ENCODE data around the gene ZNF718.
"Not testable (repeated sequence)": the region's sequence is repeated elsewhere in the genome, so short reads cannot be mapped to it uniquely, and the experiment has no call there.

Gene ZNF718

DNA sequence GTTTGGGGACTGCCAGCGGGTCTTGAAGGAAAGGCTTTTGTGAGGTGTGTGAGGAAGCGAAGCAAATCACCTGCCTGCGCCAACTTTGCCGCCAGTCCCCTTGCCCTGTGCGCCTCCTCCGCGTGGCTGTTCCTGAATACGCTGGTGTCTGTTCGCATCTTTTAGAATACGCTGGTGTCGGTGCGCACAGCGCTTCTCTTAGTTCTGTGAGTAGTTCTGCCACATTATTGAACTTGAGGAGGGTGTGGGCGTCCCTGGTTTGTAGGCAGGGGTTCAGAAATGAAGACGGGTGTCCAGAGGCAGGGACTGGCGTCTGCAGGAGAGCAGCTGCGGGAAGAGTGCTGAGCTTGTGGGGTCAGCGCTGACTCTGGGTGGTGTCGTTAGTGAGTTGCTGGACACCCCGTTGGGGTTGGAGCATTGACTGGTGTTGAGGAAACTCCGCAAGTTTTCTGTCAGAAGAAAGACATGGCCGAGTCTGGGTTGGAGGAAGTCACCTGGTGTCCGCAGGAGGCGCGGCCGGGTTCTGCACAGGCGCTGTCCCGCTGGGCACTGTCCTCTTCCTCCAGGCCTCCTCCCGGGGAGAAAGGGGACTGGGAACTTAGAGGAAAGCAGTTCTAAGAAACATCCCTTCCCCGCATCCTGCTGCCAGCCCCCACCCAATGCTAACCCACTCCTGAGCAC, 930 bp downstream of the ZNF718 start:
- Mint-ChIP-seq H3K4me1 (peaks cover 28% of the 10 kb centered on the region), H3K9me3 (peaks cover 15 to 18% of the 10 kb centered on the region in 2 donors), H3K4me3 (peak overlapping the region; percentile 97 to 100), H3K27ac (peak overlapping the region; percentile 99), H3K27me3 (no peaks in the 10 kb centered on the region)
- ATAC-seq (peak; percentile 16), DNase-seq (peak; percentile 31 to 50)

DNA sequence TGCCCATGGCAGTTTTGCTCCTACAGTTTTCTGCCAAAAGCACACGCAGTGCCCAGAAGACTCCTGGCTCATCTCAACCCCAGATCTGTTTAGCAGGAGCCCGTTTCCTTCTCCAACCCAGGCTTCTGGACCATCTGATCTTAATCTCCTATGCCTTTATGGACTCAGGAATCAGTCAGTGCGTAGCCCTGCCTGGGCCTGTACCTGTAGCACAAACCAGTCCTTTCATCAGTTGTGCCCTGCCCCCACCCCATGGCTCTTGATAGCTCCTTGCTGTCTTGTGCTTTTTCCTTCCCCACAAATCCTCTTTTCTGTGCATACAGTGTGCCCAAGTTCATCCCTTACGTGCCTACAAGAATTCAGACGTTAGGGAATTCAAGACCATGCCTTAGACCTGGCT, 1.5 kb downstream of the ZNF718 start:
- Mint-ChIP-seq H3K27me3 (no peaks in the 10 kb centered on the region), H3K27ac (peak overlapping the region; percentile 14 to 66), H3K9me3 (peaks cover 14 to 16% of the 10 kb centered on the region in 2 donors)

DNA sequence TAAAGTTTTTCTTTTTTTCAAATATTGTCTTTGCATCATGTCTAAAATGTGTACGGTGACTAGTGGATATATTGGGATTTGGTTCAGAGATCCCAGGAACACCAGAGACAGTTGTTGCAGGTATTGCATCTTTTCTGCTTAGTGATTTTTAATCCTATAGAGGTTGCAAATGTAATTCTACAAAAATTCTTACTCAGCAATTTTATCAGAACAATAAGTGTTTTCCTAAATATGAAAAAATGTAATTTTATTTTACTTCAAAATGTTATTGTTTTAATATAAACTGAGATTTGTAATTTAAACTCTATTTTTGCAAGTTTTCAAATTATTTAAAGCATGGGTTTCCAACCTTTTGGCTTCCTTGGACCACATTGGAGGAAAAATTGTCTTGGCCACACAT, 8.2 kb downstream of the ZNF718 start:
- no peak for DNase-seq
- H3K27ac Mint-ChIP-seq = no peak overlapping the region
- H3K27me3 Mint-ChIP-seq = no peaks in the 10 kb centered on the region
- no peak overlapping the region for H3K4me3 Mint-ChIP-seq
- H3K4me1 Mint-ChIP-seq = no peaks in the 10 kb centered on the region
- ATAC-seq = no peak
- H3K9me3 Mint-ChIP-seq = peaks cover 4 to 8% of the 10 kb centered on the region in 2 donors

More for the DNA sequence above, 1.5 kb downstream of the ZNF718 start:
- Mint-ChIP-seq H3K4me1 (peaks cover 24% of the 10 kb centered on the region), H3K4me3 (peak overlapping the region; percentile 97 to 100)
- no peak for DNase-seq
- ATAC-seq = no peak

- Mint-ChIP-seq H3K4me3 (no peak overlapping the region), H3K27ac (peak overlapping the region in 1 of 2 donors; percentile 42), H3K4me1 (no peaks in the 10 kb centered on the region), H3K27me3 (no peaks in the 10 kb centered on the region), H3K9me3 (peaks cover 17 to 48% of the 10 kb centered on the region in 2 donors)
- no peak for DNase-seq
- no peak for ATAC-seq
Measured at GRCh38 chr4:138935-139334, 14.6 kb downstream of the ZNF718 start.

- H3K27ac Mint-ChIP-seq = no peak overlapping the region
- H3K9me3 Mint-ChIP-seq = peaks cover 23 to 55% of the 10 kb centered on the region in 2 donors
- no peaks in the 10 kb centered on the region for H3K4me1 Mint-ChIP-seq
- DNase-seq (no peak), ATAC-seq (no peak)
- H3K27me3 Mint-ChIP-seq = no peaks in the 10 kb centered on the region
- no peak overlapping the region for H3K4me3 Mint-ChIP-seq
Measured at GRCh38 chr4:139691-140090, 15.4 kb downstream of the ZNF718 start.

- no peak overlapping the region for H3K4me3 Mint-ChIP-seq
- H3K4me1 Mint-ChIP-seq = no peaks in the 10 kb centered on the region
- no peak overlapping the region for H3K27ac Mint-ChIP-seq
- H3K9me3 Mint-ChIP-seq = peaks cover 28 to 42% of the 10 kb centered on the region in 2 donors
- H3K27me3 Mint-ChIP-seq = no peaks in the 10 kb centered on the region
- no peak for DNase-seq
- no peak for ATAC-seq
Measured at GRCh38 chr4:146621-147020, 22.3 kb downstream of the ZNF718 start.

GRCh38 chr4:147233-147632, 22.9 kb downstream of the ZNF718 start:
- peaks cover 28 to 45% of the 10 kb centered on the region in 2 donors for H3K9me3 Mint-ChIP-seq
- DNase-seq (no peak), ATAC-seq (no peak)
- no peaks in the 10 kb centered on the region for H3K4me1 Mint-ChIP-seq
- no peak overlapping the region for H3K4me3 Mint-ChIP-seq
- H3K27ac Mint-ChIP-seq = no peak overlapping the region
- no peaks in the 10 kb centered on the region for H3K27me3 Mint-ChIP-seq

GRCh38 chr4:161496-162284, 37.4 kb downstream of the ZNF718 start:
- no peaks in the 10 kb centered on the region for H3K4me1 Mint-ChIP-seq
- no peak for ATAC-seq
- peaks cover 14 to 33% of the 10 kb centered on the region in 2 donors for H3K9me3 Mint-ChIP-seq
- no peak for DNase-seq
- H3K27me3 Mint-ChIP-seq = no peaks in the 10 kb centered on the region
- no peak overlapping the region for H3K27ac Mint-ChIP-seq
- H3K4me3 Mint-ChIP-seq = no peak overlapping the region

- not testable (repeated sequence) for H3K4me3 Mint-ChIP-seq, H3K27me3 Mint-ChIP-seq, DNase-seq, ATAC-seq, H3K4me1 Mint-ChIP-seq, H3K27ac Mint-ChIP-seq
- peaks cover 29 to 50% of the 10 kb centered on the region in 2 donors for H3K9me3 Mint-ChIP-seq
Measured at GRCh38 chr4:169640-170039, 45.3 kb downstream of the ZNF718 start.

DNA sequence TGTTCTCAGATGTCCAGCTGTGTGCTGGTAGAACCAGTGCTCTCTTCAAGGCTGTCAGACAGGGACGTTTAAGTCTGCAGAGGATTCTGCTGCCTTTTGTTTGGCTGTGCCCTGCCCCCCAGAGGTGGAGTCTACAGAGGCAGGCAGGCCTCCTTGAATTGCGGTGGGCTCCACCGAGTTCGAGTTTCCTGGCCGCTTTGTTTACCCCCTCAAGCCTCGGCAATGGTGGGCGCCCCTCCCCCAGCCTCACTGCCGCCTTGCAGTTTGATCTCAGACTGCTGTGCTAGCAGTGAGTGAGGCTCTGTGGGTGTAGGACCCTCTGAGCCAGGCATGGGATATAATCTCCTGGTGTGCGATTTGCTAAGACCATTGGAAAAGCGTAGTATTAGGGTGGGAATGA, 47.0 kb downstream of the ZNF718 start:
- not testable (repeated sequence) for H3K4me3 Mint-ChIP-seq, H3K27me3 Mint-ChIP-seq, H3K27ac Mint-ChIP-seq, DNase-seq, ATAC-seq, H3K4me1 Mint-ChIP-seq
- H3K9me3 Mint-ChIP-seq = peaks cover 45 to 58% of the 10 kb centered on the region in 2 donors

DNA sequence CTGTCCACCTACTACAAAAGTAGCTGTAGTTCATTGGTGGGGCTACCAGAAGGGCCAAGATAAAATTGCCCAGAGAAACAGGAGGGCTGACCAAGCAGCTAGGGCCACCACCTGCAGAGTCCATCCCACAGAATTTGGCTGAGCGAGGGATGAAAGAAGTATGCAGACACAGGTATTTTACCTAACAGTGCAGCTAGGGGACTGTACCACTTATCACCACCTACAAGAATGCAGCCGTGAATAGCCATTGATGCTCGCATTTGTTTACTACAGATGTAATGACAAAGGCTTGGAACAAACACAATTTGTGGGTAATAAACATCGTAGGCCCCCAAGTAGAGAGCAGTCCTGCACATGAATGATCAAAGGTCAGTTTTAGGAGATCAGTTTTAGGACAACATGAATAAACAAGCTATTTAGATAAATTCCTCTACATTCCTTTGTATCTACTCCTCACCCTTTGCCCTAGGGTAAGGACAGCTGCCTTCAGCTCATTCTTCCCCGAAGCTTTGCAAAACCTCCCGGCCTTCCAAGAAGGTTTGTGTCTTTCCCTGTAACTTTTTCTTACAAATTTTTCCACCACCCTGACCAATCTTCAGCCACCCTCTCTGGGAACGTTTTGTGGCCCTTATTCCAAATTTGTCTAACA, 49.5 kb downstream of the ZNF718 start:
- Mint-ChIP-seq H3K9me3 (peaks cover 59 to 72% of the 10 kb centered on the region in 2 donors), H3K4me1 (no peaks in the 10 kb centered on the region), H3K27me3 (no peaks in the 10 kb centered on the region), H3K4me3 (no peak overlapping the region), H3K27ac (no peak overlapping the region)
- no peak for DNase-seq
- no peak for ATAC-seq

- no peak overlapping the region for H3K4me3 Mint-ChIP-seq
- H3K27me3 Mint-ChIP-seq = no peaks in the 10 kb centered on the region
- H3K9me3 Mint-ChIP-seq = peaks cover 54 to 64% of the 10 kb centered on the region in 2 donors
- DNase-seq (no peak), ATAC-seq (no peak)
- no peaks in the 10 kb centered on the region for H3K4me1 Mint-ChIP-seq
- H3K27ac Mint-ChIP-seq = no peak overlapping the region
Measured at GRCh38 chr4:175986-176385, 51.7 kb downstream of the ZNF718 start.

DNA sequence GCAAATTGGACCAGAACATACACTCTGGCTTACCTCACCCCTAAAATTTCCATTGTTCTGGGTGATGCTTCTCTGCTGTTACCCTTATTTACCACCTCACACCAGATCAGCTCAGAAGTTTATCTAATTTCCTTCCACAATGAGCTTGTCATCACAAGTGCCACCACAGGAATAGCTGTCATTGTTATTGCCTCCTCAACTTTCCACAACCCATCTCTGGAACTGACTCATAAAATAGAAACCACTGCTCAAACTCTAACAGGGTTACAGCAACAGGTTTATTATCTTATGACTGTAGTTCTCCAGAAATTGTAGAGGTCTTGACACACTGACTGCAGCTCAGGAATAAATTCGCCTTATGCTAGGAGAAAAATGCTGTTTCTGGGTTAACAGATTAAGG, 52.7 kb downstream of the ZNF718 start:
- ATAC-seq = peak; percentile 59
- Mint-ChIP-seq H3K4me3 (no peak overlapping the region), H3K27me3 (no peaks in the 10 kb centered on the region), H3K4me1 (no peaks in the 10 kb centered on the region), H3K27ac (no peak overlapping the region), H3K9me3 (peaks cover 60 to 71% of the 10 kb centered on the region in 2 donors)
- DNase-seq = no peak

DNA sequence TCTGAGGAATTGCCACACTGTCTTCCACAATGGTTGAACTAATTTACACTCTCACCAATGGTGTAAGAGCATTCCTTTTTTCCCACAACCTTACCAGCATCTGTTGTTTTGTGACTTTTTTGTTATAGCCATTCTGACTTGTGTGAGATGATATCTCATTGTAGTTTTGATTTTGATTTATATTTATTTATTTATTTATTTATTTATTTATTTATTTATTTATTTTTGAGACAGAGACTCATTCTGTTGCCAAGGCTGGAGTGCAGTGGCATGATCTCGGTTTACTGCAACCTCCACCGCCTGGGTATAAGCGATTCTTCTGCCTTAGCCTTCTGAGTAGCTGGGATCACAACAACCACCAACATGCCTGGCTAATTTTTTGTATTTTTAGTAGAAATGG, 57.9 kb downstream of the ZNF718 start:
- ATAC-seq, H3K27me3 Mint-ChIP-seq, DNase-seq, H3K27ac Mint-ChIP-seq, H3K4me3 Mint-ChIP-seq, H3K4me1 Mint-ChIP-seq: not testable (repeated sequence)
- H3K9me3 Mint-ChIP-seq = peaks cover 59 to 79% of the 10 kb centered on the region in 2 donors

DNA sequence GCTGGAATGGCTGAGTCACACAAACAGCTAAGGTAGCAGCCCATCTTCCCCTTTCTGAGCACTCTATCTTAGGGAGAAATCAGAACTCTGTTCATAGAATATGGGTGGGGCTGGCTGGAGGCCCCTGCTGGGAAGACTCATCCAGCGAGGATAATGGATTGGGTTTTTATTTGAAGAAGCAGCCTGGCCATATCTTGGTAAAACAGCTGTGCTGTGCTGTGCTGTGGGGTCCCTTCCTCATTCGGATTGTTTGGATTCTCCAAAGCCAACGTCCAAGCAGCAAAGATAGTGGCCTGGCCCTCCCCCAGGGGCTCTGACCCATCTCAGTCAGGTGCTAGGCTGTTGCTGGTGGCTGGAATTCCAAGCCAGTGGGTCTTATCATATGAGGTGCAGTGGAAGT, 63.8 kb downstream of the ZNF718 start:
- no peaks in the 10 kb centered on the region for H3K27me3 Mint-ChIP-seq
- H3K4me1 Mint-ChIP-seq = no peaks in the 10 kb centered on the region
- no peak overlapping the region for H3K27ac Mint-ChIP-seq
- DNase-seq (no peak), ATAC-seq (no peak)
- H3K9me3 Mint-ChIP-seq = peaks cover 36 to 66% of the 10 kb centered on the region in 2 donors
- no peak overlapping the region for H3K4me3 Mint-ChIP-seq

GRCh38 chr4:195159-195558, 70.9 kb downstream of the ZNF718 start:
- peaks cover 34 to 81% of the 10 kb centered on the region in 2 donors for H3K9me3 Mint-ChIP-seq
- H3K4me3 Mint-ChIP-seq, ATAC-seq, H3K27ac Mint-ChIP-seq, DNase-seq, H3K27me3 Mint-ChIP-seq, H3K4me1 Mint-ChIP-seq: not testable (repeated sequence)
